Skeletal muscle tissue (tissue), 4 donors: ENCODE results near the gene NKX2-8. TPM values are rescaled to one million over a fixed set of nuclear protein-coding genes. Genes with fewer than 3 reads are reported as not detected.
A peak's percentile ranks its signal among the peaks of the same experiment; 100 is the strongest.

Experiments
- H3K27ac ChIP-seq: one replicate; pipeline ENCODE4 v1.7.0; 2013; ENCODE audit warnings: mild to moderate bottlenecking, low read depth, low read length, inconsistent platforms
- H3K27me3 ChIP-seq, 3 donors: one replicate each; pipeline ENCODE4 v1.7.0; 2013; ENCODE audit warnings: low read length in 3 of 3; ENCODE audit not compliant: control insufficient read depth in 3 of 3, insufficient read depth in 3 of 3
- H3K36me3 ChIP-seq, 3 donors: one replicate each; pipeline ENCODE4 v1.7.0; 2013; ENCODE audit warnings: low read length in 3 of 3; ENCODE audit not compliant: control insufficient read depth in 3 of 3, insufficient read depth in 3 of 3
- H3K4me1 ChIP-seq, 3 donors: one replicate each; pipeline ENCODE4 v1.7.0; 2013; ENCODE audit warnings: low read length in 3 of 3, mild to moderate bottlenecking in 3 of 3; ENCODE audit not compliant: control insufficient read depth in 3 of 3, insufficient read depth in 3 of 3
- H3K4me3 ChIP-seq, 3 donors: one replicate each; pipeline ENCODE4 v1.7.0; 2013; ENCODE audit warnings: low read length in 3 of 3
- H3K9ac ChIP-seq, 3 donors: one replicate each; pipeline ENCODE4 v1.7.0; 2013; ENCODE audit warnings: low read length in 3 of 3, mild to moderate bottlenecking in 3 of 3, moderate library complexity in 2 of 3, low read depth in 1 of 3
- H3K9me3 ChIP-seq, 3 donors: one replicate each; pipeline ENCODE4 v1.7.0; 2013; ENCODE audit warnings: low read length in 3 of 3; ENCODE audit not compliant: control insufficient read depth in 3 of 3
- total RNA-seq: library from RNA; depleted of rRNA; stranded (reverse); fragments of >200 nt; gene quantifications from one replicate; pipeline ENCODE4 v1.2.3, GENCODE V29; 2014
- donor health status: Osteomylitis.

The NKX2-8 gene
- not detected for total RNA-seq

DNA sequence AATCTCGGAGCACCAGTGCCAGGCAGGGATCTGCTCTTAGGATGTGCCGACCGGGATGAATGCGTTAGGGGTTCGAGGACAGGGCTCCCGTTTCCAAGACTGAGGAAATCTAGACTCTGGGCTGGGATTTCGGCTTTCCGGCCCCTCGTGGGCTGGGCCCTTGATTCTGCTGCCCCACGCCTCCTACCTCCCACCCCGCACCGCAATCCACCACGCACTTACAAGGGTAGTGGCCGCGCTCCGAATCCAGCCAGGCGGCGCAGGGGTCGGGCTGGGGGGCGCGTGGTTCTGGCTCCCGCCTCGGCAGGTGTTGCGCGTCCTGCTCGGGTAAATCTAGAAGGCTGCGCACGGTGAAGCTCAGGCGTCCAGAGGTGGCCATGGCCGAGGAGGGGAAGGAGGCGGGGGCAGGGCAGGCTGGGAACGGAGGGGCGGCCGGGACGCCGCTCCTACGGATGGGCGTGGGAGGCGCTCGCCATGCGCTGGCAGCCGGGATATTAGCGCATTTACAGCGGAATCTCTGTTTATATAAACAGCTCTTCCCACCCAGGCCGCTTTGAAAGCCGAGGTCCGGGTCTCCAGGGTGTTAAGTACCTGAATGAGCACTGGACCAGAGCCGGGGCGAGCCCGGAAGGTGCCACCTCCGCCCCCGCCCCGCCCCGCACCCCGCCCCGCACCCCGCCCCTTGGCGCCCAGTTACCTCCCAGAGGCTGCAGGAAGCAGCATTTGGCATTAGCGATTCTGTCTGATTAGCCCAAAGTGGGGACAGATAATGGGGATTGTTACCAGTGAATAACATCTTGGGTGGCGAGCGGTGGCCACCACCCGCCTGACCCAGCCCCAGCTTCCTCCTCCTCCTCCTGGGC, at the start of gene NKX2-8:
Gene NKX2-8 (minus strand): TSS at position 604 of the 863 bp plus-strand sequence. CDS start 225 bp downstream, at position 379.
- Histone ChIP-seq H3K27ac (no peak within 1 kb of the TSS), H3K4me1 (peaks cover 6 to 19% (median 17%) of the 10 kb centered on the region in 3 donors), H3K27me3 (peaks cover 72 to 78% (median 75%) of the 10 kb centered on the region in 3 donors), H3K36me3 (no peaks in the 10 kb centered on the region), H3K9me3 (no peaks in the 10 kb centered on the region), H3K9ac (no peak within 1 kb of the TSS), H3K4me3 (peak within 1 kb of the TSS; percentile 43 to 67 (median 66))

DNA sequence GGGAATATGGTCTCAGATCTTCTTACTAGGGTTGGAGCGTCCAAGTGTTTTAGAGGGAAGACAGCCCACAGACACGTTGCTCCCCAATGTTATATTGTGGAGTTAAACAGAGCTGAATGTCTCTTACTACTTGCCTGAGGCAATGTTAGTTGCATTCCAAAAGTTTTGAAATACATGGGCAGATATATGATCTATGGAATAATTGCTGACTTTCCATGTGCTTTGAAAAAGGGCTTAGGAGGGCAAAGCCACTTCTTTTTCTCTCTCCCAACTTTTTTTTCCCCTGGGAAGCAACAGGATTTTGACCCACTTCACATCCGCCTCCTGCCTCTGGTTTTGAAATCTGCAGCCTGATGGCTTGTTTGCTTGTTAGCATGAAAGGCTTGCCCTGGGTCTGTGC, 45.6 kb upstream of the NKX2-8 start:
- peaks cover 0 to 10% (median 0%) of the 10 kb centered on the region in 3 donors for H3K27me3 ChIP-seq
- no peaks in the 10 kb centered on the region for H3K9me3 ChIP-seq
- H3K4me1 ChIP-seq: no peaks in the 10 kb centered on the region
- no peaks in the 10 kb centered on the region for H3K36me3 ChIP-seq
- no peak overlapping the region for H3K4me3 ChIP-seq
- no peak overlapping the region for H3K27ac ChIP-seq
- no peak overlapping the region for H3K9ac ChIP-seq

DNA sequence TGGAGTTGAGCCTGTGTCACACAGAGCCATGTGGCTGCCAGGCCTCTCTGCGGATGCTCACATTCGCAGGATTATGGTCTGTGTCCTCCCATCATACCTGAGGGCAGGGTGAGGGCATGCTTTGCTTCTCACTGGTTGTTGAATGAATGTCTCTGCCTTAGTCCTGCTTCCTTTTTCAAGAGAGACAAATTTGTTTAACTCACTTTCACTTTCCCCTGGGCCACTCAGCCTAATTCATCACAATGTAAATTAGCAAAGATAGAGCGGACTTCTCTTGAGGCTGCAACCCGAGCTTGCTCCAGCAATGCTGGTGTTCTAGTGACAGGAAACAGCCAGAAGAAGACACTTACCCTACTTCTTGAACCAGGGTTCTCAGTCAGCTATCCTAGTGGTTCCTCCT, 43.7 kb upstream of the NKX2-8 start:
- Histone ChIP-seq H3K9ac (no peak overlapping the region), H3K4me1 (no peaks in the 10 kb centered on the region), H3K9me3 (no peaks in the 10 kb centered on the region), H3K4me3 (no peak overlapping the region), H3K27ac (no peak overlapping the region), H3K36me3 (no peaks in the 10 kb centered on the region), H3K27me3 (peaks cover 0 to 8% (median 0%) of the 10 kb centered on the region in 3 donors)

DNA sequence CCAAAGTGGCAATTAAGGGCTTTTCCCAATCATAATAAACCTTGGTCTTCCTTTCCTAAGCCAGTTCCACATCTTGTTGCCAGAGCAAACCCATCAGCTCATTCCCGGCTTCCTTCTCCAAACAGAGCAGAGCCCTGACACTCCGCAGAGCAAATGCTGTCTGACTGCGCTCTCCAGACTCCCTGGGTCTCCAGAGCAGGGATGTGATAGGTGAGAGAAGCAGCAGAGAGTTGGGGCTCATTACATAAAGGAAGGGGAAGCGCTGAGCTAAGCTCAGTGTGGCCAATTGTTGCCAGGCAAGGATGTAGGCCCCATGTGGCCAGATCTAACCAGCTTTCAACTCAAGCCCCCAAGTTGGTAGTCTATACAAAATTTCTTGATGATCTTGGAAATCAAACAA, 43.0 kb upstream of the NKX2-8 start:
- no peak overlapping the region for H3K4me3 ChIP-seq
- no peaks in the 10 kb centered on the region for H3K36me3 ChIP-seq
- H3K4me1 ChIP-seq: no peaks in the 10 kb centered on the region
- no peaks in the 10 kb centered on the region for H3K9me3 ChIP-seq
- H3K27me3 ChIP-seq: peaks cover 0 to 4% (median 0%) of the 10 kb centered on the region in 3 donors
- no peak overlapping the region for H3K27ac ChIP-seq
- no peak overlapping the region for H3K9ac ChIP-seq

GRCh38 chr14:36625014-36625413, 42.6 kb upstream of the NKX2-8 start:
- H3K9ac ChIP-seq: no peak overlapping the region
- no peaks in the 10 kb centered on the region for H3K4me1 ChIP-seq
- H3K4me3 ChIP-seq: no peak overlapping the region
- no peaks in the 10 kb centered on the region for H3K9me3 ChIP-seq
- H3K27ac ChIP-seq: no peak overlapping the region
- peaks cover 0 to 4% (median 0%) of the 10 kb centered on the region in 3 donors for H3K27me3 ChIP-seq
- H3K36me3 ChIP-seq: no peaks in the 10 kb centered on the region

DNA sequence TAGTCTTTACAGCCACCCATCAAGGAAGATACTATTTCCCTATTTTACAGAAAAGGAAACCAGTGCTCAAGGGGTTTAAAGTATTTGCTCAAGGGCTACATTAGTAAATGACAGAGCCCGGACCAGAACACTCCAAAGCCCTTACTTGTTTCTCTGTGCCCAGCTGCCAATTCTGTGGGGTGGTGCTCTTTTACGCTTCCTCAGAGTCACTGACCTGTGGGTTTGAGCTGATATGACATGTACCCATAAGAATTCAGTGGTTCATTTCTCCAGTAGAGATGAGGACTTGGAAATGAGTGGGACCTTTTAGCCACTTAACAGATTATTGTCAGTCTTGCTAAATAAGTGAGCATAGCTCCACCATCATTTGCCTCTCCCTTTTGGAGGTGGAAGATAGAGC, 37.4 kb upstream of the NKX2-8 start:
- Histone ChIP-seq H3K27me3 (peaks cover 0 to 4% (median 0%) of the 10 kb centered on the region in 3 donors), H3K27ac (no peak overlapping the region)

DNA sequence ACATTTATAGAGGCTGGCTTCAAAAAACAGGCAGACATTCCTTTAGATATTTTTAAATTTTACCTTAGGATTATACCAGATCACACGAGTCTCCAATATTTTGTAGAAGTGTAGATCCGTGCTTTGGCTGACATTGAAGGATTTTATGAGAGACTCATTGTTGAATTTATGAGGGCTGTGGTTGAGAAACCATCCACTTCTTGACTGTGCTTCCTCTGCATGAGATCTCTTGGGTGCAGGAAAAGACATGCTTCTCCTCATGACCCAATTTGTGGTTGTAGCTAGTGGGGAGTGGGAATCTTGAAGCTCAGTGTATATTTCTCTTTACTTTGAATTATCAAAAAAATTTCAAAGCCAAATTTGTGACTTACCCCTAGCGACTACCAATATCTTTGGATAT, 36.7 kb upstream of the NKX2-8 start:
- no peaks in the 10 kb centered on the region for H3K36me3 ChIP-seq
- no peak overlapping the region for H3K9ac ChIP-seq
- H3K27ac ChIP-seq: no peak overlapping the region
- peaks cover 0 to 4% (median 0%) of the 10 kb centered on the region in 3 donors for H3K27me3 ChIP-seq
- H3K4me1 ChIP-seq: no peaks in the 10 kb centered on the region
- H3K4me3 ChIP-seq: no peak overlapping the region
- H3K9me3 ChIP-seq: no peaks in the 10 kb centered on the region

More for the DNA sequence above, 37.4 kb upstream of the NKX2-8 start:
- Histone ChIP-seq H3K9me3 (no peaks in the 10 kb centered on the region), H3K4me3 (no peak overlapping the region), H3K9ac (no peak overlapping the region), H3K36me3 (no peaks in the 10 kb centered on the region), H3K4me1 (no peaks in the 10 kb centered on the region)

DNA sequence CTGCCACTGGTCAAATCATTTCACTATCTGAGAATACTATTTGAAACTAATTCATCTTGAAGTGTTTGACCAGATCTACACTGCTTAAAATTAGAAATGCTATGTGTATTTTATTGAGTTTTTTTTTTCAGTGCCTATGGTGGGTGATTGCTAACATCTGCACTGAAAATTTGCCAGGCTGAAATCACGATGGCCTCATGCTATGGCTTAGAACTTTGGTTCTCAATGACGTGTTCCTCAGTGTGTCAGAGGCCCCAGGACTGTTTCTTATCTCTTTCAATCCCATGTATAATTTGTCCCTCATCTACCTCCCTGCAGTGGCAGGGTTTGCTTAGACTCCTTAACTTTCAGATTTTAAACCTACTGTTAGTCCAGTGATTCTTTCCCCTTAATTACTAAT, 36.2 kb upstream of the NKX2-8 start:
- Histone ChIP-seq H3K9ac (no peak overlapping the region), H3K4me1 (no peaks in the 10 kb centered on the region), H3K4me3 (no peak overlapping the region), H3K27ac (no peak overlapping the region), H3K36me3 (no peaks in the 10 kb centered on the region), H3K27me3 (peaks cover 0 to 4% (median 0%) of the 10 kb centered on the region in 3 donors), H3K9me3 (no peaks in the 10 kb centered on the region)

- Histone ChIP-seq H3K27me3 (peaks cover 0 to 4% (median 0%) of the 10 kb centered on the region in 3 donors), H3K9me3 (no peaks in the 10 kb centered on the region), H3K9ac (no peak overlapping the region), H3K36me3 (no peaks in the 10 kb centered on the region), H3K27ac (no peak overlapping the region), H3K4me1 (no peaks in the 10 kb centered on the region), H3K4me3 (no peak overlapping the region)
Measured at GRCh38 chr14:36617824-36618223, 35.4 kb upstream of the NKX2-8 start.

GRCh38 chr14:36605506-36605857, 23.1 kb upstream of the NKX2-8 start:
- Histone ChIP-seq H3K27me3 (peaks cover 10 to 13% (median 10%) of the 10 kb centered on the region in 3 donors), H3K36me3 (no peaks in the 10 kb centered on the region), H3K4me3 (no peak overlapping the region), H3K27ac (no peak overlapping the region), H3K4me1 (no peaks in the 10 kb centered on the region), H3K9ac (no peak overlapping the region), H3K9me3 (no peaks in the 10 kb centered on the region)
